Dermis microvascular lymphatic vessel endothelial cell (primary cell): Measurements from ENCODE around the gene LRG1. TPM values are rescaled to one million over a fixed set of nuclear protein-coding genes. Genes with fewer than 3 reads are reported as not detected.
A peak's percentile ranks its signal among the peaks of the same experiment; 100 is the strongest.

Source experiments
- DNase-seq, 2 donors: peaks; one replicate each; pipeline versions ENCODE4 v3.0.0 to v3.0.0-alpha.2; 2010; ENCODE audit warnings: low read depth in 2 of 2
- total RNA-seq: library from RNA; depleted of rRNA; stranded (reverse); fragments of >200 nt; gene quantifications from 2 replicates; pipeline ENCODE4 v1.2.1, GENCODE V29; 2014

Gene LRG1
- 0.90 and 2.1 TPM in 2 replicates for total RNA-seq

- DNase-seq: peak; percentile 38 to 74
Observed at GRCh38 chr19:4539693-4540581, at the start of gene LRG1. Gene LRG1 (minus strand): TSS chr19:4540036. CDS start chr19:4540013, 23 bp downstream.

GRCh38 chr19:4588291-4588761 is 48.5 kb upstream of the LRG1 start:
- DNase-seq: no peak

GRCh38 chr19:4587527-4587926 is 47.7 kb upstream of the LRG1 start:
- no peak for DNase-seq

- DNase-seq: no peak
Observed at GRCh38 chr19:4586691-4587090, 46.9 kb upstream of the LRG1 start.

GRCh38 chr19:4586245-4586644 is 46.4 kb upstream of the LRG1 start:
- DNase-seq: no peak

GRCh38 chr19:4585556-4585955 is 45.7 kb upstream of the LRG1 start:
- no peak for DNase-seq

GRCh38 chr19:4584670-4585460 is 45.0 kb upstream of the LRG1 start:
- DNase-seq: no peak

- peak in 1 of 2 donors; percentile 44 for DNase-seq
Observed at GRCh38 chr19:4583961-4584669, 44.3 kb upstream of the LRG1 start.

GRCh38 chr19:4582980-4583842 is 43.4 kb upstream of the LRG1 start:
- no peak for DNase-seq

GRCh38 chr19:4581666-4582553 is 42.1 kb upstream of the LRG1 start:
- peak in 1 of 2 donors; percentile 63 for DNase-seq

GRCh38 chr19:4580961-4581665 is 41.3 kb upstream of the LRG1 start:
- DNase-seq: no peak

- peak in 1 of 2 donors; percentile 41 for DNase-seq
Observed at GRCh38 chr19:4580021-4580901, 40.4 kb upstream of the LRG1 start.

- DNase-seq: no peak
Observed at GRCh38 chr19:4579389-4579788, 39.6 kb upstream of the LRG1 start.

- DNase-seq: no peak
Observed at GRCh38 chr19:4578552-4579248, 38.9 kb upstream of the LRG1 start.

- no peak for DNase-seq
Observed at GRCh38 chr19:4577020-4577782, 37.4 kb upstream of the LRG1 start.
